K562 (cell line): ENCODE data around the gene PDE6H. TPM values are rescaled to one million over a fixed set of nuclear protein-coding genes. Genes with fewer than 3 reads are reported as not detected.
A peak's percentile ranks its signal among the peaks of the same experiment; 100 is the strongest.

Experiments used
- ARID1B ChIP-seq: fragments of 450-650 bp; IDR thresholded peaks from 2 replicates; pipeline ENCODE4 v1.6.1; 2016; ENCODE audit warnings: antibody characterized with exemption, mild to moderate bottlenecking, inconsistent platforms
- ATF1 ChIP-seq, 2 experiments: fragments of 450-650 bp in 1 of 2; IDR thresholded peaks; 2 replicates each; pipeline ENCODE4 v1.6.1; 2016; ENCODE audit warnings: missing compliant biosample characterization in 1 of 2, missing genetic modification characterization in 1 of 2
- FOXK1 ChIP-seq: sonication (generic); formaldehyde crosslinking; IDR thresholded peaks from 2 replicates; pipeline ENCODE4 v1.8.0; 2022; ENCODE audit warnings: missing genetic modification reagents, mild to moderate bottlenecking, borderline replicate concordance
- GABPA ChIP-seq: fragments of 200-800 bp; sonication (Bioruptor generic); conservative IDR thresholded peaks from 2 replicates; pipeline ENCODE4 v1.6.1; 2016; ENCODE audit warnings: low read depth, missing genetic modification characterization, missing compliant biosample characterization
- HSF4 ChIP-seq: fragments of 250-450 bp; sonication (Bioruptor Pico); IDR thresholded peaks from 2 replicates; pipeline ENCODE4 v2.1.2; 2022; ENCODE audit warnings: mild to moderate bottlenecking, moderate library complexity, borderline replicate concordance
- MAZ ChIP-seq, 2 experiments: fragments of 450-650 bp in 1 of 2; sonication (generic) in 1 of 2; formaldehyde crosslinking; IDR thresholded peaks in 1 of 2; conservative IDR thresholded peaks in 1 of 2; 2 replicates each; pipeline versions ENCODE4 v1.4.0 to v1.5.0; 2020; ENCODE audit warnings: mild to moderate bottlenecking in 1 of 2, missing genetic modification reagents in 1 of 2
- NR1H2 ChIP-seq: sonication (generic); formaldehyde crosslinking; IDR thresholded peaks from 2 replicates; pipeline ENCODE4 v1.4.0; 2020; ENCODE audit warnings: mild to moderate bottlenecking, missing genetic modification reagents
- NR2C1 ChIP-seq, 2 experiments: fragments of 450-650 bp; IDR thresholded peaks; 2 replicates each; pipeline ENCODE4 v1.6.1; 2017; ENCODE audit warnings: mild to moderate bottlenecking in 2 of 2, antibody characterized with exemption in 1 of 2, inconsistent platforms in 1 of 2, missing compliant biosample characterization in 1 of 2, missing genetic modification characterization in 1 of 2
- POLR2H ChIP-seq: IDR thresholded peaks from 2 replicates; pipeline ENCODE4 v1.6.1; 2016; ENCODE audit warnings: missing genetic modification characterization, low read depth, mild to moderate bottlenecking, control low read depth, missing compliant biosample characterization, moderate library complexity
- RBM22 ChIP-seq: fragments of 200-400 bp; formaldehyde crosslinking; IDR thresholded peaks from 2 replicates; pipeline ENCODE4 v1.6.1; 2018; ENCODE audit warnings: low read length, low read depth; ENCODE audit not compliant: poor library complexity, severe bottlenecking
- SMAD2 ChIP-seq: fragments of 150-350 bp; IDR thresholded peaks from 2 replicates; pipeline ENCODE4 v1.6.1; 2014; ENCODE audit warnings: low read depth, mild to moderate bottlenecking, low read length
- STAT5B ChIP-seq: fragments of 250-450 bp; sonication (Bioruptor Pico); IDR thresholded peaks from 2 replicates; pipeline ENCODE4 v1.8.0; 2021; ENCODE audit warnings: mild to moderate bottlenecking, inconsistent platforms
- ZFP30 ChIP-seq: fragments of 250-450 bp; sonication (Bioruptor Pico); IDR thresholded peaks from 2 replicates; pipeline ENCODE4 v1.8.0; 2022; ENCODE audit warnings: moderate library complexity, mild to moderate bottlenecking, inconsistent platforms, borderline replicate concordance
- ZNF174 ChIP-seq: fragments of 250-450 bp; sonication (Bioruptor Pico); IDR thresholded peaks from 2 replicates; pipeline ENCODE4 v1.4.0; 2020; ENCODE audit warnings: mild to moderate bottlenecking
- ZNF717 ChIP-seq: fragments of 250-450 bp; sonication (Bioruptor Pico); IDR thresholded peaks from 2 replicates; pipeline ENCODE4 v1.5.0; 2021
- polyA plus RNA-seq, 8 experiments: library from polyadenylated mRNA; depleted of rRNA in 4 of 8; stranded (reverse) in 5 of 8; unstranded in 3 of 8; fragments of >200 nt; fragmentation: Nextera tagmentation in 2 of 8; fragmentation: Illumina TruSeq in 1 of 8; extraction: Ambion mirVana in 2 of 8; extraction: Trizol in 1 of 8; gene quantifications; 2 replicates each; pipeline versions ENCODE4 v1.2.1 to v1.2.3, GENCODE V29; 2011 to 2014; ENCODE audit warnings: inconsistent platforms in 1 of 8, missing spikeins in 1 of 8
- total RNA-seq, 7 experiments: library from RNA; depleted of rRNA in 6 of 7; stranded (reverse); fragments of >200 nt in 6 of 7; fragmentation: Illumina TruSeq in 2 of 7; extraction: Trizol in 2 of 7; gene quantifications; 2 replicates each; pipeline versions ENCODE4 v1.2.1 to v1.2.3, GENCODE V29; 2011 to 2021; ENCODE audit warnings: low replicate concordance in 1 of 7
- TF ChIP-seq, protein P1 (sequence below): fragments of 450-650 bp; formaldehyde crosslinking; IDR thresholded peaks from 2 replicates; pipeline ENCODE4 v1.4.0; 2020; ENCODE audit warnings: mild to moderate bottlenecking, moderate library complexity
- TF ChIP-seq, protein P2 (sequence below), 2 experiments: fragments of 450-650 bp; IDR thresholded peaks; 2 replicates each; pipeline ENCODE4 v1.6.1; 2018; ENCODE audit warnings: mild to moderate bottlenecking in 2 of 2, low read depth in 1 of 2; ENCODE audit not compliant: partially characterized antibody in 2 of 2
- TF ChIP-seq, protein P3 (sequence below): sonication (generic); formaldehyde crosslinking; IDR thresholded peaks from 2 replicates; pipeline ENCODE4 v1.9.0; 2022; ENCODE audit warnings: mild to moderate bottlenecking, missing genetic modification reagents
- TF ChIP-seq, protein P4 (sequence below): sonication (generic); IDR thresholded peaks from 2 replicates; pipeline ENCODE4 v1.6.1; 2016

The PDE6H gene
- total and polyA plus RNA-seq, 9 of the 15 experiments (the other 6 are each of a cell fraction or from before 2014, with no cell fraction given): 0.15 TPM; not detected in 8

DNA sequence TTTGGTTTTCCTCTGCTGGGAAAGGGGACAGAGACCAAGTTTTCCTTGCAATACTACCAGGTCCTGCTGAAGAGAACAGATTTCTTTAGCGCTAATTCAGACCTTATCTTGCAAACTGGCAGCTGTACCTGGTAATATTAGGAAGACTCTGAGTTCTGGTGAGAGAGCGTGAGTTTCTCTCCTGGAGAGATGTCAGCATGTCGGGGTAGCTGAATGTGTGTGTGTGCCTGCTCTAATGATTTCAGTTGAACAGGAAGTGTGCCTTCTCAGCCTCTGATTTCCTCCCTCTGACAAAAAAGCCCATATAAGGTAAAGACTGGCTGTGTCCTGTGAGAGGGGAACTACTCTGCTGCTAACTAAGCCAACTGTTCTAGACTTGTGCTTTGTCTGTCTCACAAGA is 24.2 kb upstream of the PDE6H start (continued):
- TF ChIP-seq, protein P1, sequence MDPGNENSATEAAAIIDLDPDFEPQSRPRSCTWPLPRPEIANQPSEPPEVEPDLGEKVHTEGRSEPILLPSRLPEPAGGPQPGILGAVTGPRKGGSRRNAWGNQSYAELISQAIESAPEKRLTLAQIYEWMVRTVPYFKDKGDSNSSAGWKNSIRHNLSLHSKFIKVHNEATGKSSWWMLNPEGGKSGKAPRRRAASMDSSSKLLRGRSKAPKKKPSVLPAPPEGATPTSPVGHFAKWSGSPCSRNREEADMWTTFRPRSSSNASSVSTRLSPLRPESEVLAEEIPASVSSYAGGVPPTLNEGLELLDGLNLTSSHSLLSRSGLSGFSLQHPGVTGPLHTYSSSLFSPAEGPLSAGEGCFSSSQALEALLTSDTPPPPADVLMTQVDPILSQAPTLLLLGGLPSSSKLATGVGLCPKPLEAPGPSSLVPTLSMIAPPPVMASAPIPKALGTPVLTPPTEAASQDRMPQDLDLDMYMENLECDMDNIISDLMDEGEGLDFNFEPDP (CRISPR knock-in tag): no peak
- TF ChIP-seq ARID1B (no peak), RBM22 (no peak), FOXK1 (CRISPR knock-in tag) (no peak), NR1H2 (CRISPR knock-in tag) (no peak), SMAD2 (no peak), POLR2H (0 out of 2 replicates have a peak, but pooled peaks have one; percentile 38), ZNF174 (no peak), ATF1 (CRISPR knock-in tag; IDR thresholded peaks at IDR 0.05) (no peak), ATF1 (tag; IDR thresholded peaks at IDR 0.05) (no peak), MAZ (CRISPR knock-in tag; conservative IDR thresholded peaks at IDR 0.05 in 1 of 2, IDR thresholded peaks at IDR 0.05 in 1 of 2) (no peak), STAT5B (CRISPR knock-in tag) (no peak), ZFP30 (CRISPR knock-in tag) (no peak), ZNF717 (CRISPR knock-in tag) (no peak), GABPA (peak; percentile 68), HSF4 (CRISPR knock-in tag) (no peak), NR2C1 (IDR thresholded peaks at IDR 0.05) (no peak), NR2C1 (tag; IDR thresholded peaks at IDR 0.05) (no peak)
- TF ChIP-seq, protein P2, sequence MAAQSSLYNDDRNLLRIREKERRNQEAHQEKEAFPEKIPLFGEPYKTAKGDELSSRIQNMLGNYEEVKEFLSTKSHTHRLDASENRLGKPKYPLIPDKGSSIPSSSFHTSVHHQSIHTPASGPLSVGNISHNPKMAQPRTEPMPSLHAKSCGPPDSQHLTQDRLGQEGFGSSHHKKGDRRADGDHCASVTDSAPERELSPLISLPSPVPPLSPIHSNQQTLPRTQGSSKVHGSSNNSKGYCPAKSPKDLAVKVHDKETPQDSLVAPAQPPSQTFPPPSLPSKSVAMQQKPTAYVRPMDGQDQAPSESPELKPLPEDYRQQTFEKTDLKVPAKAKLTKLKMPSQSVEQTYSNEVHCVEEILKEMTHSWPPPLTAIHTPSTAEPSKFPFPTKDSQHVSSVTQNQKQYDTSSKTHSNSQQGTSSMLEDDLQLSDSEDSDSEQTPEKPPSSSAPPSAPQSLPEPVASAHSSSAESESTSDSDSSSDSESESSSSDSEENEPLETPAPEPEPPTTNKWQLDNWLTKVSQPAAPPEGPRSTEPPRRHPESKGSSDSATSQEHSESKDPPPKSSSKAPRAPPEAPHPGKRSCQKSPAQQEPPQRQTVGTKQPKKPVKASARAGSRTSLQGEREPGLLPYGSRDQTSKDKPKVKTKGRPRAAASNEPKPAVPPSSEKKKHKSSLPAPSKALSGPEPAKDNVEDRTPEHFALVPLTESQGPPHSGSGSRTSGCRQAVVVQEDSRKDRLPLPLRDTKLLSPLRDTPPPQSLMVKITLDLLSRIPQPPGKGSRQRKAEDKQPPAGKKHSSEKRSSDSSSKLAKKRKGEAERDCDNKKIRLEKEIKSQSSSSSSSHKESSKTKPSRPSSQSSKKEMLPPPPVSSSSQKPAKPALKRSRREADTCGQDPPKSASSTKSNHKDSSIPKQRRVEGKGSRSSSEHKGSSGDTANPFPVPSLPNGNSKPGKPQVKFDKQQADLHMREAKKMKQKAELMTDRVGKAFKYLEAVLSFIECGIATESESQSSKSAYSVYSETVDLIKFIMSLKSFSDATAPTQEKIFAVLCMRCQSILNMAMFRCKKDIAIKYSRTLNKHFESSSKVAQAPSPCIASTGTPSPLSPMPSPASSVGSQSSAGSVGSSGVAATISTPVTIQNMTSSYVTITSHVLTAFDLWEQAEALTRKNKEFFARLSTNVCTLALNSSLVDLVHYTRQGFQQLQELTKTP (IDR thresholded peaks at IDR 0.05; ENCODE audit: low read depth in 1 of 2, partially characterized antibody in 2 of 2): no peak
- TF ChIP-seq, protein P3, sequence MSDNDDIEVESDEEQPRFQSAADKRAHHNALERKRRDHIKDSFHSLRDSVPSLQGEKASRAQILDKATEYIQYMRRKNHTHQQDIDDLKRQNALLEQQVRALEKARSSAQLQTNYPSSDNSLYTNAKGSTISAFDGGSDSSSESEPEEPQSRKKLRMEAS (CRISPR knock-in tag): no peak
- TF ChIP-seq, protein P4, sequence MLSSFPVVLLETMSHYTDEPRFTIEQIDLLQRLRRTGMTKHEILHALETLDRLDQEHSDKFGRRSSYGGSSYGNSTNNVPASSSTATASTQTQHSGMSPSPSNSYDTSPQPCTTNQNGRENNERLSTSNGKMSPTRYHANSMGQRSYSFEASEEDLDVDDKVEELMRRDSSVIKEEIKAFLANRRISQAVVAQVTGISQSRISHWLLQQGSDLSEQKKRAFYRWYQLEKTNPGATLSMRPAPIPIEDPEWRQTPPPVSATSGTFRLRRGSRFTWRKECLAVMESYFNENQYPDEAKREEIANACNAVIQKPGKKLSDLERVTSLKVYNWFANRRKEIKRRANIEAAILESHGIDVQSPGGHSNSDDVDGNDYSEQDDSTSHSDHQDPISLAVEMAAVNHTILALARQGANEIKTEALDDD: no peak
